Measurements from ENCODE around the gene STX1A. TPM values are rescaled to one million over a fixed set of nuclear protein-coding genes. Genes with fewer than 3 reads are reported as not detected.

Gene STX1A
- total and polyA plus RNA-seq, 10 donors, result 1.3 to 7.8 (median 4.6) TPM

DNA sequence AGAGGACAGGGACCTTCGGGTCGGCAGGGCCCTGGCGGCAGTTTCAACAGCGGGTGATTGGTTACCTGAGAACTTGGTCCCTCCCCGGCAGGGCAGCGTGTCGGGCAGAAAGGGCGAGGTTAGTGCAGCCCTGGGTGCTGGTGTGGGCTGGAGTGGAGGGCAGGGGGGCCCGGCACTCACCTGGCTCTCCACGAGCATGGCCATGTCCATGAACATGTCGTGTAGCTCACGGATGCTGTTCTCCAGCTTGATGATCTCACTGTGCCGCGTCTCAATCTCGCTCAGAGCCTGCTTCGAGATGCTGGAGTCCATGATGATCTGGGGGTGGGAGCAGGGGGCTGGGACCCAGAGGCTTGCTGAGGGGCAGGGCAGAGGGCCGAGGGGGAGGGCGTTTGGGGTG, 16.8 kb downstream of the STX1A start:
- intact Hi-C loops (cut with DNase I; ENCODE audit: low total_unique reads), result no loop called here
- H3K27me3 ChIP-seq (replicated peaks in 1 of 7), result peaks cover 0 to 11% (median 0%) of the 10 kb centered on the region in 7 donors
- H3K27ac ChIP-seq, result no peak overlapping the region
- H3K9me3 ChIP-seq, result no peaks in the 10 kb centered on the region
- no peak overlapping the region for H3K4me3 ChIP-seq
- WGBS, 5 donors, result 81 to 89% (median 86%) methylated on average over 15 to 18 of the region's 18 CpGs
- H3K36me3 ChIP-seq, result peaks cover 0 to 69% (median 23%) of the 10 kb centered on the region in 6 donors
- no peak for TF ChIP-seq CTCF (IDR thresholded peaks at IDR 0.05 in 8 of 11, conservative IDR thresholded peaks at IDR 0.05 in 3 of 11)
- peak in 1 of 3 donors; percentile 20 for TF ChIP-seq POLR2AphosphoS5 (IDR thresholded peaks at IDR 0.05)
- no peak for TF ChIP-seq POLR2A (IDR thresholded peaks at IDR 0.05)
- DNase-seq, result no peak
- peaks cover 0 to 30% (median 17%) of the 10 kb centered on the region in 6 donors for H3K4me1 ChIP-seq

GRCh38 chr7:73702226-73702625, 17.2 kb downstream of the STX1A start:
- TF ChIP-seq POLR2AphosphoS5 (IDR thresholded peaks at IDR 0.05) (no peak), CTCF (IDR thresholded peaks at IDR 0.05 in 8 of 11, conservative IDR thresholded peaks at IDR 0.05 in 3 of 11) (no peak), POLR2A (IDR thresholded peaks at IDR 0.05) (no peak)
- Histone ChIP-seq H3K9me3 (no peaks in the 10 kb centered on the region), H3K4me1 (peaks cover 0 to 25% (median 15%) of the 10 kb centered on the region in 6 donors), H3K36me3 (peaks cover 0 to 72% (median 27%) of the 10 kb centered on the region in 6 donors), H3K27ac (no peak overlapping the region), H3K4me3 (no peak overlapping the region), H3K27me3 (replicated peaks in 1 of 7) (peaks cover 0 to 11% (median 0%) of the 10 kb centered on the region in 7 donors)
- DNase-seq, result no peak
- intact Hi-C loops (cut with DNase I; ENCODE audit: low total_unique reads), result no loop called here
- 74 to 86% (median 84%) methylated on average over 8 of the region's 8 CpGs for WGBS, 5 donors

DNA sequence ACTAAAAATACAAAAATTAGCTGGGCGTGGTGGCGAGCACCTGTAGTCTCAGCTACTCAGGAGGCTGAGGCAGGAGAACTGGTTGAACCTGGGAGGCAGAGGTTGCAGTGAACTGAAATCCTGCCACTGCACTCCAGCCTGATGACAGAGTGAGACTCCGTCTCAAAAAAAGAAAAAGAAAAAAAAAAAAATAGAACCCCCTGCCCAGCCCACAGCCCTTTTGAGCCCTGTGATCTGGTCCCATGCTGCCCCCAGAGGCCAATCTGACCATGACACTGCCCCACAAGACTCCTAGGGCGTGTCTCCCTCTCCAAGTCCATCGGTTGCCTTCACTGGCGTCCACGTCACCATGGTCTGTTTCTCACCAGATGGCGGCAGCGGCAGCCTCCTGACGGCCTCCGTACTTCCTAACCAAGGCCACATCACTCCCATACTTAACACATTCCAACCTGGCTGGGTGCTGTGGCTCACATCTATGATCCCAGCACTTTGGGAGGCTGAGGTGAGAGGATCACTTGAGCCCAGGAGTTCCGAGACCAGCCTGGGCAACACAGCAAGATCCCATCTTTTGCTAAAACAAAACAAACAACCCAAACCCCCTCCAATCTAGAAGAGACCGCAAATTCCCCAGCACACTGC, 18.0 kb downstream of the STX1A start:
- Histone ChIP-seq H3K36me3 (peaks cover 0 to 75% (median 35%) of the 10 kb centered on the region in 6 donors), H3K4me1 (peaks cover 0 to 18% (median 10%) of the 10 kb centered on the region in 6 donors), H3K27me3 (replicated peaks in 1 of 7) (peaks cover 0 to 11% (median 0%) of the 10 kb centered on the region in 7 donors), H3K9me3 (no peaks in the 10 kb centered on the region), H3K27ac (no peak overlapping the region), H3K4me3 (no peak overlapping the region)
- no peak for DNase-seq
- TF ChIP-seq CTCF (IDR thresholded peaks at IDR 0.05 in 8 of 11, conservative IDR thresholded peaks at IDR 0.05 in 3 of 11) (peak in 9 of 11 experiments; percentile 15 to 70 (median 50)), POLR2A (IDR thresholded peaks at IDR 0.05) (no peak)
- WGBS, 5 donors, result 61 to 72% (median 62%) methylated on average over 13 of the region's 13 CpGs
- intact Hi-C loops (cut with DNase I; ENCODE audit: low total_unique reads), result no loop called here

- Histone ChIP-seq H3K4me3 (no peak overlapping the region), H3K27ac (no peak overlapping the region), H3K9me3 (no peaks in the 10 kb centered on the region), H3K36me3 (peaks cover 0 to 83% (median 43%) of the 10 kb centered on the region in 6 donors), H3K4me1 (peaks cover 0 to 15% (median 10%) of the 10 kb centered on the region in 6 donors), H3K27me3 (replicated peaks in 1 of 7) (peaks cover 0 to 11% (median 0%) of the 10 kb centered on the region in 7 donors)
- WGBS, 5 donors, result 87 to 92% (median 91%) methylated on average over 15 of the region's 15 CpGs
- intact Hi-C loops (cut with DNase I; ENCODE audit: low total_unique reads), result no loop called here
- TF ChIP-seq POLR2AphosphoS5 (IDR thresholded peaks at IDR 0.05), result no peak
- no peak for TF ChIP-seq POLR2A (IDR thresholded peaks at IDR 0.05)
- no peak for TF ChIP-seq CTCF (IDR thresholded peaks at IDR 0.05 in 8 of 11, conservative IDR thresholded peaks at IDR 0.05 in 3 of 11)
- DNase-seq, result no peak
Observed at GRCh38 chr7:73700581-73701134, 18.8 kb downstream of the STX1A start.

All from spleen (tissue), 11 donors.